ENCODE results near the gene LPP.

DNA sequence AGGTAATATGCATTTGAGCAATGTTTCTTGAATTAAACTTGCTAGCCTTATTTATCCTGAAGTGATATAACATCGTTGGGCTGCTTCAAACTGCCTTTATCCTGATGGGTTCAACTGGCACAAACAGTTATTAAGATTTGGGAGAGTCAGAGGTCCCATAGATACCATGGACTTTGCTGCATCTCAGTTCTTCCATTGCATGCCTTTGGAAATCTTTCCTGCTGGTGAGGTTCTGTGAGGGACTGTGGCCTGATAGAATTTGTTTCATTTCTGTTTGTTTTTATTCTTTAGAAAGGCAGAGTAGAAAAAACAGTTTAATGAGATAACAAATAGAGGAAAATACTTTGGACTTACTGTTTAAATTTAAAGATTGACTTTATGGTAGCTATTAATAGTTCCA is 508.3 kb downstream of the LPP start:
- TF ChIP-seq EZH2 (IDR thresholded peaks at IDR 0.05; ENCODE audit: insufficient read depth, low read length): no peak
- TF ChIP-seq CTCF (IDR thresholded peaks at IDR 0.05; ENCODE audit: insufficient read depth, low read depth, low read length): no peak
